ENCODE results near the gene RALA.

DNA sequence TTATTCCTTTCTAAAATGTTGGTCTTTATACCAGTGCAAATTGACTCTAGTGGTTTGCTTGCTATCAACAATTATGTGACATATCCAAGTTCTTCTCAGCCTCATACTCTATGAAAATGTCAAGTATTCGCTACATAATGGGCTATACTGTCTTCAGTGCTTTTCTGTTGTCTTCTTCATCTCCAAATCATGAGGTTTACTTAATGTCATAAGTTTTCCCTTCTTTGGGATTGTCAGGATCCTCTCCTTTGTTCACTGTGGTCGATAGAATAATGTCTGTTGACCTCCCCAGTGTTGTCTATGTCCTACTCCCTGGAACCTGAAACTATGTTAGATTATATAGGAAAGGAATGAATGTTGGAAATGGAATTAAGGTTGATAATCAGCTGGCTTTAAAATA is 16.4 kb upstream of the RALA start:
- TF ChIP-seq NFRKB (IDR thresholded peaks at IDR 0.05): no peak
- no peak for TF ChIP-seq CTBP1 (IDR thresholded peaks at IDR 0.05; ENCODE audit: borderline replicate concordance)
- TF ChIP-seq SP1 (IDR thresholded peaks at IDR 0.05): no peak
- no peak for TF ChIP-seq FOXM1 (IDR thresholded peaks at IDR 0.05; ENCODE audit: borderline replicate concordance)

All from HEK293T (cell line).